Loucy (cell line): ENCODE measurements around the gene SERPINB11.

Source experiments
- H2AFZ ChIP-seq: fragments of 200-600 bp; sonication (generic); 2 replicates; pipeline ENCODE4 v1.6.0; 2016; ENCODE audit warnings: antibody characterized with exemption, mild to moderate bottlenecking, low read length, moderate library complexity
- H3F3A ChIP-seq: fragments of 200-600 bp; 2 replicates; pipeline ENCODE4 v1.6.0; 2016; ENCODE audit warnings: antibody characterized with exemption, low read depth, mild to moderate bottlenecking
- H3K27me3 ChIP-seq: fragments of 200-600 bp; sonication (generic); 2 replicates; pipeline ENCODE4 v1.6.1; 2014; ENCODE audit warnings: low read length, mild to moderate bottlenecking; ENCODE audit not compliant: insufficient read depth, poor library complexity, severe bottlenecking
- H3K36me3 ChIP-seq: fragments of 200-600 bp; sonication (generic); 2 replicates; pipeline ENCODE4 v1.6.1; 2016; ENCODE audit warnings: low read length; ENCODE audit not compliant: insufficient read depth
- H3K4me1 ChIP-seq: fragments of 200-600 bp; sonication (generic); 2 replicates; pipeline ENCODE4 v1.5.1; 2014; ENCODE audit warnings: low read length, mild to moderate bottlenecking; ENCODE audit not compliant: insufficient read depth, poor library complexity, severe bottlenecking
- H3K4me2 ChIP-seq: fragments of 200-600 bp; sonication (generic); 2 replicates; pipeline ENCODE4 v1.6.0; 2014; ENCODE audit warnings: antibody characterized with exemption, low read length, low read depth, mild to moderate bottlenecking; ENCODE audit not compliant: poor library complexity, severe bottlenecking
- H3K4me3 ChIP-seq: fragments of 200-600 bp; sonication (generic); 2 replicates; pipeline ENCODE4 v1.5.1; 2014; ENCODE audit warnings: low read length, mild to moderate bottlenecking, mixed read lengths; ENCODE audit not compliant: poor library complexity, severe bottlenecking
- H3K79me2 ChIP-seq: fragments of 200-600 bp; sonication (generic); 2 replicates; pipeline ENCODE4 v1.6.1; 2014; ENCODE audit warnings: low read length; ENCODE audit not compliant: insufficient read depth
- H3K9ac ChIP-seq: fragments of 200-600 bp; sonication (generic); 2 replicates; pipeline ENCODE4 v1.6.0; 2014; ENCODE audit warnings: mild to moderate bottlenecking, low read depth, low read length, moderate library complexity; ENCODE audit not compliant: poor library complexity, severe bottlenecking
- H3K9me2 ChIP-seq: fragments of 200-600 bp; sonication (generic); replicated peaks from 2 replicates; pipeline ENCODE4 v1.6.1; 2016; ENCODE audit warnings: low read depth, low read length, mixed read lengths
- H3K9me3 ChIP-seq: fragments of 200-600 bp; sonication (generic); 2 replicates; pipeline ENCODE4 v1.6.1; 2014; ENCODE audit warnings: mild to moderate bottlenecking, antibody characterized with exemption, low read length, low read depth; ENCODE audit not compliant: insufficient read depth
- H4K20me1 ChIP-seq: fragments of 200-600 bp; sonication (generic); 2 replicates; pipeline ENCODE4 v1.6.0; 2014; ENCODE audit warnings: antibody characterized with exemption, low read length, mild to moderate bottlenecking; ENCODE audit not compliant: insufficient read depth, poor library complexity, severe bottlenecking
- CTCF ChIP-seq: fragments of 200-600 bp; sonication (generic); conservative IDR thresholded peaks from 2 replicates; pipeline ENCODE4 v1.5.1; 2014; ENCODE audit warnings: mild to moderate bottlenecking, antibody characterized with exemption, low read length
- EZH2phosphoT487 ChIP-seq: fragments of 200-600 bp; IDR thresholded peaks from 2 replicates; pipeline ENCODE4 v1.6.1; 2018; ENCODE audit warnings: antibody characterized with exemption, mild to moderate bottlenecking, moderate library complexity, borderline replicate concordance

The SERPINB11 gene

GRCh38 chr18:63752636-63753035, 49.9 kb downstream of the SERPINB11 start:
- H3K9me2 ChIP-seq: no peaks in the 10 kb centered on the region
- no peak overlapping the region for H2AFZ ChIP-seq
- no peak overlapping the region for H3K4me3 ChIP-seq
- TF ChIP-seq EZH2phosphoT487 (no peak), CTCF (no peak)
- H3K27me3 ChIP-seq: no peaks in the 10 kb centered on the region
- no peaks in the 10 kb centered on the region for H3K9me3 ChIP-seq
- H3K36me3 ChIP-seq: no peaks in the 10 kb centered on the region
- no peaks in the 10 kb centered on the region for H3F3A ChIP-seq
- H3K4me2 ChIP-seq: no peak overlapping the region
- H4K20me1 ChIP-seq: no peaks in the 10 kb centered on the region
- no peaks in the 10 kb centered on the region for H3K4me1 ChIP-seq
- no peak overlapping the region for H3K9ac ChIP-seq
- no peaks in the 10 kb centered on the region for H3K79me2 ChIP-seq

GRCh38 chr18:63753676-63754075, 50.9 kb downstream of the SERPINB11 start:
- Histone ChIP-seq H4K20me1 (no peaks in the 10 kb centered on the region), H3F3A (no peaks in the 10 kb centered on the region), H3K79me2 (no peaks in the 10 kb centered on the region), H3K27me3 (no peaks in the 10 kb centered on the region), H3K9me3 (no peaks in the 10 kb centered on the region), H3K9ac (no peak overlapping the region), H2AFZ (no peak overlapping the region), H3K4me2 (no peak overlapping the region), H3K4me1 (no peaks in the 10 kb centered on the region), H3K4me3 (no peak overlapping the region), H3K9me2 (no peaks in the 10 kb centered on the region), H3K36me3 (no peaks in the 10 kb centered on the region)
- no peak for TF ChIP-seq EZH2phosphoT487
- TF ChIP-seq CTCF: no peak

- no peak overlapping the region for H3K4me2 ChIP-seq
- no peaks in the 10 kb centered on the region for H3K9me2 ChIP-seq
- H3K4me1 ChIP-seq: no peaks in the 10 kb centered on the region
- no peaks in the 10 kb centered on the region for H3F3A ChIP-seq
- H3K79me2 ChIP-seq: no peaks in the 10 kb centered on the region
- no peaks in the 10 kb centered on the region for H3K36me3 ChIP-seq
- no peak overlapping the region for H3K9ac ChIP-seq
- no peak overlapping the region for H2AFZ ChIP-seq
- no peaks in the 10 kb centered on the region for H4K20me1 ChIP-seq
- TF ChIP-seq EZH2phosphoT487 (no peak), CTCF (no peak)
- no peak overlapping the region for H3K4me3 ChIP-seq
- H3K9me3 ChIP-seq: 0 out of 2 replicates have a peak, but pooled peaks cover 2% of the 10 kb centered on the region
- no peaks in the 10 kb centered on the region for H3K27me3 ChIP-seq
Observed at GRCh38 chr18:63757541-63757940, 54.8 kb downstream of the SERPINB11 start.
